Loucy (cell line): ENCODE measurements around the gene TBC1D22A.

Experiments
- CTCF ChIP-seq: fragments of 200-600 bp; sonication (generic); conservative IDR thresholded peaks from 2 replicates; pipeline ENCODE4 v1.5.1; 2014; ENCODE audit warnings: mild to moderate bottlenecking, antibody characterized with exemption, low read length
- EZH2phosphoT487 ChIP-seq: fragments of 200-600 bp; IDR thresholded peaks from 2 replicates; pipeline ENCODE4 v1.6.1; 2018; ENCODE audit warnings: antibody characterized with exemption, mild to moderate bottlenecking, moderate library complexity, borderline replicate concordance

GRCh38 chr22:46966495-46966845 lies 204.0 kb downstream of the TBC1D22A start:
- no peak for TF ChIP-seq CTCF
- TF ChIP-seq EZH2phosphoT487: no peak
